IMR-90 (cell line): Measurements from ENCODE around the gene CWF19L2. TPM values are rescaled to one million over a fixed set of nuclear protein-coding genes. Genes with fewer than 3 reads are reported as not detected.

Experiments
- ATAC-seq: fragments of 200-7000 bp; cut with Tn5 transposase; 2 replicates; pipeline ENCODE4 v1.9.1; 2020; ENCODE audit warnings: low read depth, mild to moderate bottlenecking, moderate library complexity
- BruUV-seq: library from RNA; stranded (reverse); fragments of 400-500 nt; replicated peaks from 2 replicates; lab custom pipeline; 2021; lab: Mats Ljungman, UMichigan
- CTCF ChIA-PET: fragments of 300-600 bp; formaldehyde crosslinking; extraction: SDS; loops from one replicate; lab custom pipeline; 2021; ENCODE audit warnings: antibody characterized with exemption; lab: Yijun Ruan, JAX
- POLR2A ChIA-PET: fragments of 300-600 bp; sonication (Branson Sonifier 250); formaldehyde crosslinking; loops from one replicate; lab custom pipeline; 2022; ENCODE audit warnings: antibody characterized with exemption; ENCODE audit not compliant: unreplicated experiment; lab: Charles Lee
- DNase-seq: peaks from one replicate; pipeline ENCODE4 v3.0.0; 2013
- H2AFZ ChIP-seq: replicated peaks from 2 replicates; pipeline ENCODE3; 2013; ENCODE audit warnings: low read length, mild to moderate bottlenecking; ENCODE audit not compliant: poor library complexity
- H2AK5ac ChIP-seq: 2 replicates; pipeline ENCODE4 v1.6.1; 2013; ENCODE audit warnings: low read depth, low read length, inconsistent platforms
- H2AK9ac ChIP-seq: replicated peaks from 2 replicates; pipeline ENCODE3; 2013; ENCODE audit warnings: mild to moderate bottlenecking, low read depth, low read length, moderate library complexity; ENCODE audit not compliant: poor library complexity
- H2BK120ac ChIP-seq: 2 replicates; pipeline ENCODE4 v1.6.1; 2013; ENCODE audit warnings: low read depth, low read length, inconsistent platforms
- H2BK15ac ChIP-seq: 3 replicates; pipeline ENCODE4 v1.6.1; 2013; ENCODE audit warnings: low read depth, low read length, inconsistent platforms
- H2BK20ac ChIP-seq: 2 replicates; pipeline ENCODE4 v1.6.1; 2013; ENCODE audit warnings: low read depth, mild to moderate bottlenecking, inconsistent platforms, low read length, moderate library complexity
- H2BK5ac ChIP-seq: 2 replicates; pipeline ENCODE4 v1.6.1; 2013; ENCODE audit warnings: mild to moderate bottlenecking, low read depth, low read length, inconsistent platforms; ENCODE audit not compliant: poor library complexity, severe bottlenecking
- H3K14ac ChIP-seq: replicated peaks from 2 replicates; pipeline ENCODE4 v1.6.1; 2013; ENCODE audit warnings: low read depth, low read length, inconsistent platforms
- H3K18ac ChIP-seq: 2 replicates; pipeline ENCODE4 v1.6.1; 2013; ENCODE audit warnings: low read depth, low read length, control low read depth
- H3K23ac ChIP-seq: 2 replicates; pipeline ENCODE4 v1.6.1; 2013; ENCODE audit warnings: low read depth, low read length, inconsistent platforms
- H3K27ac ChIP-seq: 2 replicates; pipeline ENCODE4 v1.5.1; 2013; ENCODE audit warnings: mild to moderate bottlenecking, control low read depth, low read length; ENCODE audit not compliant: insufficient read depth
- H3K27me3 ChIP-seq: 2 replicates; pipeline ENCODE4 v1.6.1; 2013; ENCODE audit warnings: low read length; ENCODE audit not compliant: control insufficient read depth, insufficient read depth
- H3K36me3 ChIP-seq: 2 replicates; pipeline ENCODE4 v1.6.1; 2013; ENCODE audit warnings: low read length, mixed read lengths; ENCODE audit not compliant: control insufficient read depth, insufficient read depth
- H3K4ac ChIP-seq: 2 replicates; pipeline ENCODE4 v1.6.1; 2013; ENCODE audit warnings: low read depth, low read length, inconsistent platforms
- H3K4me1 ChIP-seq: 2 replicates; pipeline ENCODE4 v1.6.1; 2013; ENCODE audit warnings: low read length, mixed read lengths; ENCODE audit not compliant: control insufficient read depth, insufficient read depth
- H3K4me2 ChIP-seq: 2 replicates; pipeline ENCODE4 v1.6.1; 2013; ENCODE audit warnings: low read depth, mild to moderate bottlenecking, control low read depth, low read length, moderate library complexity
- H3K4me3 ChIP-seq: 2 replicates; pipeline ENCODE4 v1.5.1; 2013; ENCODE audit warnings: low read depth, mild to moderate bottlenecking, control low read depth, low read length, moderate library complexity; ENCODE audit not compliant: insufficient read depth
- H3K56ac ChIP-seq: 2 replicates; pipeline ENCODE4 v1.6.1; 2013; ENCODE audit warnings: low read length, inconsistent platforms; ENCODE audit not compliant: insufficient read depth; ENCODE audit errors: extremely low read depth
- H3K79me1 ChIP-seq, 2 experiments: 2 replicates each; pipeline ENCODE4 v1.6.1; 2013; ENCODE audit warnings: low read length in 2 of 2, inconsistent platforms in 1 of 2, low read depth in 1 of 2
- H3K9ac ChIP-seq: 2 replicates; pipeline ENCODE4 v1.6.1; 2013; ENCODE audit warnings: low read depth, low read length, control low read depth
- H3K9me1 ChIP-seq: 2 replicates; pipeline ENCODE4 v1.6.1; 2013; ENCODE audit warnings: low read length, inconsistent platforms; ENCODE audit not compliant: insufficient read depth
- H3K9me3 ChIP-seq: 2 replicates; pipeline ENCODE4 v1.6.1; 2013; ENCODE audit warnings: low read length; ENCODE audit not compliant: control insufficient read depth, insufficient read depth
- H4K20me1 ChIP-seq: 2 replicates; pipeline ENCODE4 v1.6.1; 2013; ENCODE audit warnings: low read length, inconsistent platforms; ENCODE audit not compliant: insufficient read depth
- H4K5ac ChIP-seq: 2 replicates; pipeline ENCODE4 v1.6.1; 2013; ENCODE audit warnings: mild to moderate bottlenecking, low read depth, low read length, control low read depth
- H4K8ac ChIP-seq, 2 experiments: 2 replicates each; pipeline ENCODE4 v1.6.1; 2013; ENCODE audit warnings: low read depth in 2 of 2, low read length in 2 of 2, control low read depth in 1 of 2, inconsistent platforms in 1 of 2
- H4K91ac ChIP-seq: 2 replicates; pipeline ENCODE4 v1.6.1; 2013; ENCODE audit warnings: low read depth, low read length, inconsistent platforms; ENCODE audit not compliant: insufficient read depth
- CEBPB ChIP-seq: IDR thresholded peaks from 2 replicates; pipeline ENCODE4 v1.6.1; 2012; ENCODE audit warnings: low read depth, low read length, improper control_type of control experiment
- MAZ ChIP-seq: IDR thresholded peaks from 2 replicates; pipeline ENCODE4 v1.6.1; 2012; ENCODE audit warnings: low read depth, mild to moderate bottlenecking, low read length, improper control_type of control experiment, moderate library complexity, borderline replicate concordance
- POLR2A ChIP-seq: IDR thresholded peaks from 2 replicates; pipeline ENCODE4 v1.6.1; 2012; ENCODE audit warnings: mild to moderate bottlenecking, low read depth, low read length
- RAD21 ChIP-seq: IDR thresholded peaks from 2 replicates; pipeline ENCODE4 v1.6.1; 2012; ENCODE audit warnings: low read length, improper control_type of control experiment
- WGBS, 2 experiments: methylation state at CpG; one replicate each; pipeline versions ENCODE4 v1.1.5 to v1.1.7; 2013; ENCODE audit warnings: missing lambda C conversion rate in 2 of 2; ENCODE audit not compliant: insufficient read length in 1 of 2; ENCODE audit errors: extremely low coverage in 2 of 2; 5-methylcytosine and 5-hydroxymethylcytosine counted together
- dilution Hi-C: fragments of 300-500 bp; cut with HindIII; formaldehyde crosslinking; loops from one replicate; pipeline ENCODE4 v1.14.3; 2018; ENCODE audit warnings: low sequenced_read_pairs; ENCODE audit not compliant: unreplicated experiment
- in situ Hi-C: fragments of 300-500 bp; cut with MboI; formaldehyde crosslinking; loops from 3 replicates; pipeline ENCODE4 v1.14.3; 2019; ENCODE audit warnings: low sequenced_read_pairs, inconsistent platforms, mixed read lengths
- intact Hi-C: fragments of 100-400 bp; cut with micrococcal nuclease; formaldehyde crosslinking; loops from 2 replicates; pipeline ENCODE4 v1.10.0; 2022
- polyA plus RNA-seq, 3 experiments: library from polyadenylated mRNA; depleted of rRNA; stranded (reverse); fragments of >200 nt; gene quantifications; 2 replicates each; pipeline ENCODE4 v1.2.3, GENCODE V29; 2012; ENCODE audit warnings: low replicate concordance in 1 of 3
- total RNA-seq: library from RNA; depleted of rRNA; stranded (reverse); fragments of >200 nt; gene quantifications from 2 replicates; pipeline ENCODE4 v1.2.3, GENCODE V29; 2012

CWF19L2 gene
- total and polyA plus RNA-seq, 2 of the 4 experiments (the other 2 are of a cell fraction), result 1.7 to 3.8 TPM

DNA sequence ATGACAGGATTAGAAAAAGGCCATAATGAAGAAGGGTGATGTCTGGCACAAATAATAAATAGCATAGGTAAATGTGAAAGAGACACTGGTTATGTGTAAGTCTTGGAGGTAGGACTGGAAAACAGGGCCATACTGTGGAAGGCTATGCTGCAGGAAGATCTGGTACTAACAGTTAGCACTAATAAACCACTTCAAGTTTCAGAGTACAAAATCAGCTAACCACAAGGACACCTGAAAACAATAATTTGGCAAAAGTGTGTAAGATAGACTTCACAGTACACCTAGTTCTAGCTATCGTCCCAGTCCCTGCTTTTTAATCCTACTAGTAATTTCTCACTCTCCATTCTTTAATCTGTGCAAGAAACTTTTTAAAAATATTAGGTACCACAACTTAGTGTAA lies 44.3 kb downstream of the CWF19L2 start:
- WGBS, 2 experiments, result no CpG with 5 or more reads among the region's 1 CpG
- Histone ChIP-seq H3K9ac (no peak overlapping the region), H3K27me3 (no peaks in the 10 kb centered on the region), H3K4me2 (no peak overlapping the region), H3K79me1 (no peaks in the 10 kb centered on the region), H3K18ac (no peak overlapping the region), H2BK5ac (no peak overlapping the region), H3K14ac (no peak overlapping the region), H3K9me1 (no peaks in the 10 kb centered on the region; the same call in 1 of the 2 replicates), H4K20me1 (no peaks in the 10 kb centered on the region), H2BK15ac (no peak overlapping the region), H4K8ac (no peak overlapping the region), H3K23ac (no peak overlapping the region), H2BK20ac (no peak overlapping the region), H3K4me3 (no peak overlapping the region), H2BK120ac (no peak overlapping the region), H3K9me3 (no peaks in the 10 kb centered on the region), H3K56ac (no peak overlapping the region), H3K27ac (no peak overlapping the region), H2AK9ac (no peak overlapping the region), H2AK5ac (no peak overlapping the region), H2AFZ (no peak overlapping the region), H3K4me1 (no peaks in the 10 kb centered on the region), H3K36me3 (no peaks in the 10 kb centered on the region), H4K5ac (no peak overlapping the region), H4K91ac (no peak overlapping the region), H3K4ac (no peak overlapping the region)
- ATAC-seq (no peak), DNase-seq (no peak)
- in situ Hi-C loops (no loop called here), intact Hi-C loops (no loop called here), dilution Hi-C loops (no loop called here)
- BruUV-seq, result no TSS peak
- ChIA-PET POLR2A (no interaction called here), CTCF (no interaction called here)
- no peak for TF ChIP-seq RAD21
- TF ChIP-seq POLR2A, result no peak
- TF ChIP-seq MAZ, result no peak
- TF ChIP-seq CEBPB, result no peak
